Measurements from ENCODE around the gene THSD7B. TPM values are rescaled to one million over a fixed set of nuclear protein-coding genes. Genes with fewer than 3 reads are reported as not detected.

The THSD7B gene
- total and polyA plus RNA-seq, 10 of the 15 experiments (the other 5 are each of a cell fraction or from before 2014, with no cell fraction given), result 0.03 to 0.56 (median 0.28) TPM

- ATAC-seq (no peak), FAIRE-seq (no peak), DNase-seq (ENCODE audit: low read depth, low spot score) (no peak)
- TF ChIP-seq CHD4 (IDR thresholded peaks at IDR 0.05) (no peak), ZNF592 (IDR thresholded peaks at IDR 0.05) (no peak), PAX8 (IDR thresholded peaks at IDR 0.05) (no peak), ASH2L (IDR thresholded peaks at IDR 0.05; ENCODE audit: borderline replicate concordance, low read depth) (no peak), ZNF217 (IDR thresholded peaks at IDR 0.05) (no peak), BCL11A (IDR thresholded peaks at IDR 0.05; ENCODE audit: low read depth, low read length) (no peak), CBFB (IDR thresholded peaks at IDR 0.05; ENCODE audit: low read depth) (no peak), BHLHE40 (IDR thresholded peaks at IDR 0.05; ENCODE audit: borderline replicate concordance in 1 of 2, low read depth in 2 of 2, low read length in 1 of 2) (no peak), POLR2A (IDR thresholded peaks at IDR 0.05; ENCODE audit: low read depth, low read length) (no peak), RB1 (IDR thresholded peaks at IDR 0.05; ENCODE audit: borderline replicate concordance) (no peak), RAD21 (IDR thresholded peaks at IDR 0.05; ENCODE audit: insufficient read depth, low read depth, low read length) (no peak), TCF3 (IDR thresholded peaks at IDR 0.05; ENCODE audit: borderline replicate concordance, insufficient read depth, low read depth, low read length) (no peak), TCF12 (IDR thresholded peaks at IDR 0.05; ENCODE audit: low read depth, low read length) (no peak), NFYB (IDR thresholded peaks at IDR 0.05; ENCODE audit: insufficient read depth, low read depth, low read length) (no peak), FOXK2 (IDR thresholded peaks at IDR 0.05) (no peak), ETV6 (conservative IDR thresholded peaks at IDR 0.05 in 1 of 2, IDR thresholded peaks at IDR 0.05 in 1 of 2; ENCODE audit: borderline replicate concordance in 1 of 2, low read depth in 1 of 2) (no peak), MYC (IDR thresholded peaks at IDR 0.05; ENCODE audit: insufficient read depth, insufficient read length, insufficient replicate concordance, low read length, severe bottlenecking) (no peak)
- H3K9ac ChIP-seq (ENCODE audit: control insufficient read depth, insufficient read depth, low read length), result no peak overlapping the region
- POLR2A ChIA-PET, result no interaction called here
- H3K9me3 ChIP-seq (replicated peaks; ENCODE audit: control insufficient read depth, insufficient read depth, low read length), result no peaks in the 10 kb centered on the region
- no TSS peak for BruUV-seq (replicated peaks)
- whole genome bisulfite sequencing (ENCODE audit: insufficient coverage, insufficient replicate concordance, low lambda C conversion rate, missing lambda C conversion rate), result 1% methylated on average over 4 of the region's 4 CpGs
- H2AFZ ChIP-seq (ENCODE audit: control insufficient read depth, low read depth, low read length), result no peak overlapping the region
- H3K79me2 ChIP-seq (ENCODE audit: control insufficient read depth, insufficient read depth, low read length), result no peaks in the 10 kb centered on the region
- SMC1A ChIA-PET (ENCODE audit: uncharacterized antibody, unreplicated experiment), result no interaction called here
- intact Hi-C loops (cut with micrococcal nuclease; ENCODE audit: unreplicated experiment) (no loop called here), in situ Hi-C loops (cut with MboI) (no loop called here)
- no peak overlapping the region for H3K4me3 ChIP-seq
- H3K4me2 ChIP-seq (ENCODE audit: control insufficient read depth, insufficient read depth), result no peak overlapping the region
- no peak overlapping the region for H3K27ac ChIP-seq (ENCODE audit: control insufficient read depth, insufficient read depth)
- CTCF ChIA-PET, result no interaction called here
- H3K4me1 ChIP-seq (ENCODE audit: control insufficient read depth, insufficient read depth, low read length), result no peaks in the 10 kb centered on the region
- no peaks in the 10 kb centered on the region for H3K36me3 ChIP-seq (ENCODE audit: control insufficient read depth in 2 of 2, insufficient read depth in 2 of 2, low read length in 1 of 2)
- H4K20me1 ChIP-seq (ENCODE audit: control insufficient read depth, insufficient read depth), result no peaks in the 10 kb centered on the region
- H3K27me3 ChIP-seq (replicated peaks in 1 of 2; ENCODE audit: control insufficient read depth in 2 of 2, insufficient read depth in 2 of 2, low read length in 1 of 2), result no peaks in the 10 kb centered on the region; a peak in 2 of 4 replicates
- RAD21 ChIA-PET (ENCODE audit: unreplicated experiment), result no interaction called here
Observed at GRCh38 chr2:136990316-136990715, 225.0 kb downstream of the THSD7B start.
